ENCODE results near the gene CCDC177.

DNA sequence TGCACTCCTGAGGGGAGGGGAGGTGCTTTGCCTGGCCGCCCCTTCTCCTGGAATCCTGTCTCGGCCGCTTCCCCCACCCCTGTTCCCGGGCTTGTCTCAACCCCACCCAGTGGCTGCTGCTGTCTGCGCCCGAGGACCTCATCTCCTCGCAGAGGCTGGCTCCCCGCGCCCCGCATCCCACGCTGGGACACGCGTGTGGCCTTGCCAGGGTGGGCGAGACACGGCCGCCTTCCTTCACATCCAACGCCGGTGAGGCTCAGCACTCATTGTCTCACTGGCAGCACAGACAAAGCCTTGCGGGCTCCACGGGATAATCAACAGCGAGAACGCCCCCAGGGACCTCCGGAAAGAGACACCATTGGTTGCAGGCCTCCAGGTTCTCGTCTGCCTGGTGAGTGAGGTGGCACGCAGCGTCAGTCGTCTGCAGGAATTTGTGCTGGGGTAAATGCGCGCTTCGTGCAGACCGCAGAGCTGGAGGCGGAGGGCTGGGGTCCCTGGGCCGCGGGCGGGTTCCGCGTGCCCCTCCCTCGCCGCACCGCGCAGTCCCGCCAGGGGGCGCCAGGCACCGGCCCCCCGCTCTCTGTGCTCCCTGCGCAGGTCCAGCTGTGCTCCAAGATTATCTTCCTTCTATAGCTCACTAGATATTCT, 26.8 kb downstream of the CCDC177 start:
- TF ChIP-seq, protein P1, sequence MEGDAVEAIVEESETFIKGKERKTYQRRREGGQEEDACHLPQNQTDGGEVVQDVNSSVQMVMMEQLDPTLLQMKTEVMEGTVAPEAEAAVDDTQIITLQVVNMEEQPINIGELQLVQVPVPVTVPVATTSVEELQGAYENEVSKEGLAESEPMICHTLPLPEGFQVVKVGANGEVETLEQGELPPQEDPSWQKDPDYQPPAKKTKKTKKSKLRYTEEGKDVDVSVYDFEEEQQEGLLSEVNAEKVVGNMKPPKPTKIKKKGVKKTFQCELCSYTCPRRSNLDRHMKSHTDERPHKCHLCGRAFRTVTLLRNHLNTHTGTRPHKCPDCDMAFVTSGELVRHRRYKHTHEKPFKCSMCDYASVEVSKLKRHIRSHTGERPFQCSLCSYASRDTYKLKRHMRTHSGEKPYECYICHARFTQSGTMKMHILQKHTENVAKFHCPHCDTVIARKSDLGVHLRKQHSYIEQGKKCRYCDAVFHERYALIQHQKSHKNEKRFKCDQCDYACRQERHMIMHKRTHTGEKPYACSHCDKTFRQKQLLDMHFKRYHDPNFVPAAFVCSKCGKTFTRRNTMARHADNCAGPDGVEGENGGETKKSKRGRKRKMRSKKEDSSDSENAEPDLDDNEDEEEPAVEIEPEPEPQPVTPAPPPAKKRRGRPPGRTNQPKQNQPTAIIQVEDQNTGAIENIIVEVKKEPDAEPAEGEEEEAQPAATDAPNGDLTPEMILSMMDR (IDR thresholded peaks at IDR 0.05): peak; percentile 22 to 56 (median 44)
- no peak for TF ChIP-seq POLR2A (IDR thresholded peaks at IDR 0.05)

Measured in right lobe of liver (tissue), 4 donors.